DMS 273 treated with DMSO at 0.1 percent for 48 hours (cell line): Measurements from ENCODE around the gene CPA1.

Experiments
- DNase-seq: peaks from one replicate; lab custom pipeline; 2025; lab: John Stamatoyannopoulos, UW

Gene CPA1

DNA sequence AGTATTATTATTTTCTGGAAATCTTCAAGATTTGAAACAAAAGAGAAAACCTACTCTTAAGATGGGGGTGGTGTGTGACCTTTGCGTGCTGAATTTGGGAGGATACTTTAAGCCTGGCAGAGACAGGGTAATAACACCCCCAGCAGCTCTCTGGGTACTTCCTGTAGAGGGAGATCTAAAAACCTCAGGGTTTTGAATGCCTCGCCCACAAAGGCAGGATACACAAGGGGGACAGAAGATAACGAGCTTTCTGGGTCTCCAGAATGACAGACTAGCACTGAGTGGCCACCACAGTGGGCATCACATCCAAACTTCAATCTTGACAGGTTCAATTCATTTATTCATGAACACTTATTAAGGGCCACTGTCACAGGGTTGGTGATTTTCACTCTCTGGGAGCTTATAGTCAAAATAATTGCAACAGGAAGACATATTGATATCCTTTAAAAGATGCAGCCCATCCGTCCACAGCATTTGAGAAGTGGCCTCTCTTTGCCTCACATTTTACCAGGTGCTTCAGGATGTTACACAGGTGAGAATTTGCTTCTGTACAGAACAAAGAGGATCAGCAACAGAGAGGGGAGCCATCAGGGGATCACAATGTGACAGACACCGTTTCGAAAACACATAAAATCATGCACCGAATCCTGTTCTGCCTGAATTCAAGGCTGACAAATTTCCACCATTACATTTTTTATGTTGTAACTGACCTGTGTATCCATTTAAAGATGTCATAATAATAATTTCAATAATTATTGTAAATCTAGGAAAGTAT lies 14.3 kb downstream of the CPA1 start:
- no peak for DNase-seq

DNA sequence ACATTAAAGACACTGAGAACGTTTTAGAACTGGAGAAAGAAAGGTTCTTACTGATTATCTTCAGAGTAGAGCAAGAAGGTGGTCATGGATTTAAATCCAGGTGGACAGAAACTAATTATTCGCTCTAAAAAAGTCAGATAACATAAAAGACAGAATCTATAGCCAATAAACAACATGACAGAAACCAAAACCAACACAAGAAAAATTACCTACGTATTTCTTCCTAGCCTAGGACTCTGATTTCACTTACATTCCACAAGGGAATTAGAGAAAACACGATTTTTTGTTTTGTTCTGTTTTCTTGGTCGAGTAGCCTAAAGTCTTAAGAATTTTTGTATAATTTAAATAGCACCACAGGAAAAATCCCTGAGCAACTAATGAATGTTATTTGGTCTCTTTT lies 15.1 kb downstream of the CPA1 start:
- DNase-seq = no peak

DNA sequence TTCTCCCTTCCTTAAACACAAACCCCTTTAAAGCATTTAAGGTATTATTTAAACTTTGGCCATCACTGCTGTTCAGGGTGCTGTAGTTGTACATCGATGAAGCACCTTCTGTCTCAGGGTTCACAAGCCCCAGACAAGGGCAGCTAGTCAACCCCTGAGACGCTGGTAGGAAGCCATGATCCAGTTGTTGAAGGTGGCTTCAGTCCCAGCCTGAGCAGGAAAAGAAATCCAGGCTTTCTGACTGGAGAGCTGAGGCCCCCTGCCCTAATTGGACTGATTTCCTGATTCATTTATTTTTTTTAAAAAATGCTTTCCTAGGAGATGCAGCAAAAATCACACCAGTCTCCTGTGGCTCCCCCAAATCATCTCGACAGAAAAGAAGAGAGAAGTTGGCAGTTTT lies 15.8 kb downstream of the CPA1 start:
- no peak for DNase-seq

DNA sequence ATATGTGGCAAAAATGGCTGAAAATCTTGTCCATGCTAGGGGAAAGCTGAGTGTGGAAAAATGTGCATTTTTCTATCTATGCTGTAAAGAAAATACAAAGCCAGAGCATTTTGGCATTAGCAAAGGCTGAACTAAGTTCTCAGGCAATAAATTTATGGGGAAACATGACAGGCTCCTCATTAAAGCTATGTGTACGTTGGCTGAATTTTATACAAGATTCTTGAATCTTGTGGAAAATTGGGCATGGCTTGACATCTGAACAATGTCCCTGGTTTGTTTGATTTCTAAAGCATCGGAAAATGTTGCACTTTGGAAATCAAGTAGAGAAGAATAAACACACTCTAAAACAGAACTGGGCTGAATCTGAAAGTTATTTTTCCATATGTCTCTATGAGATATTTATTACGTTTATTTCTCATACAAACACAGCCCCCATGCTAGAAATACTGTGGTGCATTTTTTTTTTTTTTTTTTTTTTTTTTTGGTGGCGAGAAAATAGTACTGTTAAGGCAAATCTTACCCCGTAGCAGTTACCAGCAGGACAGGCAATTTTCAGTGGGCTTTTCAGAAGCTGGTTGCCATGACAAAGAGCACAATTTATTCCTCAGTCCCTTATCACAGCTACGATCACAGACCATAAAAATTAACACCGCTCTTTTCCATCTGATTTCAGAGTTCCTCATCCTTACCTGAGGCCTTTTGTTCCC lies 16.9 kb downstream of the CPA1 start:
- DNase-seq = no peak

DNA sequence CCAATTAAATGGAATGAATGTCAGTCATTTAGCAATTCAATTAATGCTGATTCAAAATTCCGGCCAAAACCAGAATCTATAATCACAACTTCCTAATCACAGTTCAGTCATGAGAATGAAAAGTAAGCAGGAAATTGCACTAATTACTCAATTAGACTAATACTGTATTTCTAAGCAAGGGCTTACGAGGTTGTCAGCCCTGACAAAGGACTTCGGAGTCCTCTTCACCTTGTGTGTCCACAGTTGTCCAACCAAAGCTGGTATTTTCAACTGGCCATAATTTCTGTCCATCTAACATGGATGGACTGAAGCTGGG lies 17.4 kb downstream of the CPA1 start:
- DNase-seq = no peak

DNA sequence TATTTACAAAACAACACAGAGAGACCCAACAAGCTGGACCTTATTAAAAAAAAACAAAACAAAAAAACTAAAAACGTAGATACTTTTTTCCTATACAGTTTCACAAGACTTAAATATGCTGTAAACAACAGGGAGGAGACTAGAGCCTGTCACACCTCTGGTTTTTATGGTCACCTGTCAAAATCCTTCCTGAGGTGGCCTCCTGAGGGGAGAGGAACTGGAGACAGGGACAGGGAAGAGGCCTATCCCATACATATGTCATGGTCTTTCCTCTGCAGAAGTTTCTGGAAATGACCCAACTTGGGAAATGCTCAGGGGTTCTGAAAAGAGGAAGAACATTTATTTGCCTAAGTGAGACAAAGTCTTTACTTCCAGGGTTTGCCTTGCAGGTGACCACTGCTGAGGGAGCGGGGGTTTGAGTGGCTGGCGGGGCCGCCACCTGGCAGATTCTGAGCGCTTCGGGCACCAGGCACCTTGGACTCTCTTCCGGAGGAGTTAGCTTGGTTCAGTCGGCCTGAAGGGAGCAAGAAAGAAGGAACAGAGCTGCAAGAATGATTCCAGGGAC lies 18.3 kb downstream of the CPA1 start:
- DNase-seq = no peak

DNA sequence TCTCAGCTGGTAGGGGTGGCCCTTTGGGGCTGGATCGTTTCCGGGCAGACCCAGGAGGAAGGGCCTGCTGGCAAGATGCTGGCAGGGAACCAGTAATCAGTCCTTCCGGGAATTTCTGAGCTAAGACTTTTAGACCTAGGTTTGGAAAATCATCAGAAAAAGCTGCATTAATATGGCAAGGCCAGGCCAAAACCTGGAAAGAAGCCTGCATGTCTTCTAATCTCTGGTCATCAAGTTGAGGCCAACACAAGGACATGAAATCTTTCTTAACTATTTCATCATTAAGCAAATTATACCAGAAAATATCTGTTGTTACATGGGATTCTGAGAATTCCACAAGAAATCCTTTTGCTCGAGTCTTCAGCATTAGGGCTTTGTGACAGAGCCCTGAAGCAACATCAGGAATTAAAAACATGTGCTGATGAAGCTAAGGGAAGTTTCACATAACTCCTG lies 19.9 kb downstream of the CPA1 start:
- DNase-seq = no peak

DNA sequence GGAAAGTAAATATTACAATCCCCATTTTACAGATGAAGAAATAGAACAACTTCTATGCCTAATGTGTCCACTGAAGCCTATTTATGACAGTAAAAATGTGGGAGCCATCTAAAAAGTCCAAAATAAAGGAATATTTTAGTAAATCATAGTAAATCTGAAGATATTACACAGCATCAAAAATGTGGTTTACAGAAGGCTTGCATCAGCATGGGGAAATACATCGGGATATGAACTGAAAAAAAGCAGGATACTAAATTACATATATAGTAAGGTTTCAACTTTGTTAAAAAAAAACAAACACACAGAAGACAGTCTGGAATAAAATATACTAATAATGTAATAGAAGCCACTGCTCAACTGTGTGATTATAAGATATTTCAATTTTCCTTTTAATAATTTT lies 20.8 kb downstream of the CPA1 start:
- DNase-seq = no peak

DNA sequence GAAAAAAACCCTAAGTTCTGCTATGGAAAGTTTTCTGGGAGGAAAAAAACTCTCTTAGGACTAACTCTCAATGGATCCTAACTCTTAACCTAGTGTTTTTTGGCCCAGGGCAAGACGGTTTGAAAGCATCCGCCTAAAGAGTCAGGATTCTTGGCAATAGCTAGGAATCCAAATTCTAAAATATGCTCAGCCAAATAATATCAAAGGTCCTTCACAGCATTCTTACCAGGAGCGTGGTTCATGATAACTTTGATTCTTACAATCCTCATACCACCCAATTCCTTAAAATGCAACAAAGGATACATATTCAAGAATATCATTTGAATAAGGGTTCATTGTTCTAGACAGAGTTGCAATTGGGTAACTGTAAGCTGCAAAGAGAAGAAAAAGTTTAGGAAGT lies 21.3 kb downstream of the CPA1 start:
- DNase-seq = no peak

DNA sequence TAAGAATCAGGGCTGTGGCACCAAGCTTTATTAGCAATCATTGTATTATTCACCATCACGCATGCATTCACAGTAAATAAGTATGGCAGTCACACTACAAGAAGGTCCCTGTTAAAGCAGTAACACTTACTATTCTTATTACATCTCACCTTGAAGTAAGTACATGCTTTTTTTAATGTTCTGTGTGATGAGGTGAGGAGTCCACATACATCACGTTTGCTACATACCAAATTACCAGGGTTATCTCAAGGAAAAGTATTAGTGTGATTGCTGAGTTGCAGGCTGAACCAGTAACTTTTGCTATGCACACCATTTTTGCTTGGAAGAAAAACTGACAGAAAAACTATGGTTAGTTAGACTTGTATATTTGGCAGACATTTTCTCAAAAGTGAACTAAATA lies 24.7 kb downstream of the CPA1 start:
- DNase-seq = no peak

DNA sequence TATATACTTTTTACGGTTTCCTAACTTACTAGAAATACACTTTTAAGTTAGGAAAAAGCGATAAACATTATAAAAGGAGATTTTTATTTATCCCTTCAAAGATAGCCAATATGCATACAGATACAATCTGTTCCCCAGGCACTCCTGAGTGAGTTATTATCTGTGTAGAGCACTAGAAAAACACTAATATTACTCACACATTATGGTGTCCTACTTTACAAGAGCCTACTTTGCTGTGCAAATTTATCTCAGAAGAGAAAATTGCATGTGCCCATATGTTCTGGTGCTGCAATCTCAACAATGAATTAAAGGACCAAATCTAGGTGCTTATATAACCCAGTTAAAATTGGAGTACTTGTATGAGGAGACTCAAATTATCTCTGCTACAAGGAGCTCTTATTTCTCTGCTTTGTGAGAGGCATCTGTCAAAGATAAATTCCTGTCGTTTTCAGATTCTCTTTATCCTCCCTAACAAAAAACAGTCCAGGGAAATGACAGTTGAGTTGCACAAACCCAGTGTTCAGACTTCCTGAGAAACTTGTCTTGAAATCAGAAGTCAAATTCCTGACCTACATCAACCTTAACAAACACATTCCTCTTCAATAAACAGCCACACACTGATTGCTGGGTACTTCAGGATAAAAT lies 28.9 kb downstream of the CPA1 start:
- peak; percentile 71 for DNase-seq

DNA sequence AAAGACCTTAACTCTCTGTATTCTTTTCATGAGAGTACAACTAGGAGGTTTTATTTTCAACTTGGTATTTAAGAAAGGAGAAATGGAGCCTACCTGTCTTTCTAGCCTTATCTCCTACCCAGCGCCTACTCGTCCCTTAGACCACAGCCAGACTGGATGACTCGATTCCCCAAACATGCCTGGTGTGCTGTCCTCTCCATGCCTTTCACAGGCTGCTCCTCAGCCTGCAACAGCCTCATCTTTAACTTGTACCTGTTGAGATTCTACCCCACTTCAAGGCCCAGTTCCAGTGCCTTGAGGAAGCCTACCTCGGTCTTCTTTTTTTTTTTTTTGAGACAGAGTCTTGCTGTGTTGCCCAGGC lies 29.4 kb downstream of the CPA1 start:
- DNase-seq = no peak

DNA sequence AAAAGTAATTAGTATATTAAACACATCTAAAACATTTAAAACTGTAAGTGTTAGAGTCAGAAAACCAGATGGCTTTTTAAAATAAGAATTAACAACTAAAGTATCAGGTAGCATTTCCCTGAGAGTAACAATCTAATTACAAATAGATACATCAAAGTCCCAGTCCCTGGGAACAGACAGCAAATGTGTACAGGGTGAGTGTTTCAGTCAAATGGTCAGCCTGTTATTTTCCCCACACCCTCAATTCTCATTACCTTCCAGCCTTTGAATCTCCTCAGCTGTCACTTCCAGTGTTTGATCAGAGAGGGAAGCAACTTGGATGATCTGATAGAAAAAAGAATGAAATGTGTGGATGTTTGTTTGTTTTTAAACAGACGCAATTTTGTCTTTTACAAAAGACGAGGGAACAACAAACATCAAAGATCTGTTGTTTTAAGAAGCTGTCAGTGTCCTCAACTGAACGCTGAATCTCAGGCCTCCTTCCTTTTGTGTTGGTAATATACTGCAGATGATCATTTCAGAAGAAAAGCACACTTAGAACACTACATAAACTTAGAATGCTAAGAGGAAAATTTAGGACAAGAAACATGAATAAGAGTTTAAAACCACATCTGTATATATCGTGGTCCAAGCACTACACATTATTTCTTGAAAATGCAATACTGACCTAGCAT lies 30.7 kb downstream of the CPA1 start:
- no peak for DNase-seq

DNA sequence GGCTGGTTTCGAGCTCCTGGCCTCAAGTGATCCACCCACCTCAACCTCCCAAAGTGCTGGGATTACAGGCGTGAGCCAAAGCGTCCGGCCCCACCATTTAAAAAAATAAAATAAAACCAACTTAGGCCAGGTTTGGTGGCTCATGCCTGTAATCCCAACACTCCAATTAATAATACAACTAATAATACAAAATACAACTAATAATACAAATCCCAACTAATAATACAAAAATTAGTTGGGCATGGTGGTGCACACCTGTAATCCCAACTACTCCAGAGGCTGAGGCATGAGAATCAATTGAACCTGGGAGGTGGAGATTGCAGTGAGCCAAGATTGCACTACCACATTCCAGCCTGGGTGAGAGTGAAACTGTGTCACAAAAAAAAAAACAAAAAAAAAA lies 32.9 kb downstream of the CPA1 start:
- no peak for DNase-seq

DNA sequence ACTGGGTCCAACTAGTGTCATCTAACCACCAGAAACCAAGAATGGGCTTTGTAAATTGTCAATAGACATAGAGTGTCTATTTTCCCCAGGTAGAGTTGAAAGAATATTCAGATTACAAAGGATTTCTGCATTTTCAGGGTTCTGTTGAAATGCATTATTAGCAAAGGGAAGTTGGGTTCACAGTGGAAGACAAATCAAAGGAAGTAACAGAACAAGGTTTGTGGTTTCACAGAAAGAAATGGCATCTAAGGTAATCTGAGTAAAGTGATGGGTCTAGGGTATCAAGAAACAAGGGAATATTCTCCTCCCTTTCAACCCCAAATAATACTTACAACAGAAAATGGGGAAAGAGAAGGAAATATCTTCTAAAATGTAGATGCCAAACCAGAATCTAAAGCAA lies 34.7 kb downstream of the CPA1 start:
- DNase-seq = no peak

DNA sequence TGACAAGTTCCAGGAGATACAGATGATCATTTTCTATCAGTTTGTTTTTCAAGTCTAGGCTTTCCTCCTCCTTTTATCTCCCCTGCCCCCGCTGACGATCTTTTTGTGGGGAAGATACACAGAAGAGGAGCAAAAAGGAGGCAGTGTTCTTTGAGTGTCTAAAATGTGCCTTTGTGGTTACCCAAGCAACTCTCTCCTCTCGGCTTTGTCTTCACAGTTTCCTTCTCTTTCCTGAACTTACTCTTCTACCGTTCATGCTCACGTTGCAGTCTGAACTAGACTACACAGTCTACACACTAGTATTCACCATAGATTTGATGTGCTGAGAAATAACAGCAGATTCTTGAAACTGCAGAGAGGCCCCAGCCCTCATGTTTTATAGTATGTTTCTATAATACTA lies 36.9 kb downstream of the CPA1 start:
- DNase-seq = no peak

DNA sequence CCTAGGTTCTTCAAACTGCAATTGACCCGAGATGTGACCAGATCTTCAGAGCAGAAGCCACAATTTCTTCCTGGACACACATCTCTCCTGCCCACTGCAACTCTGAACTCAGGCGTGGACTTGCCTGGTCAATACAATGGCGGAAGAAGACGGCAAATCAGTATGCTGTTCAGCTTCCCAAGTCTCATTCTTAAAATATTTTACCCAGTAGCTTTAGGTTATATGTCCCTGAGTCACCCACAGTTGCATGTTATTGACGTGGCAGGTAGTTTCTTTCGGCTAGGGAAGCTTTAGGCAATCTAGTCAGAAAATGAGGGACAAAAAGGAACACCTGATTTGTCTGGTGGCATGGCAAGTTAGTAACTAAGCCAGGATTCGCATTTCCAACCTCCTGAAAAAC lies 38.0 kb downstream of the CPA1 start:
- DNase-seq = no peak

DNA sequence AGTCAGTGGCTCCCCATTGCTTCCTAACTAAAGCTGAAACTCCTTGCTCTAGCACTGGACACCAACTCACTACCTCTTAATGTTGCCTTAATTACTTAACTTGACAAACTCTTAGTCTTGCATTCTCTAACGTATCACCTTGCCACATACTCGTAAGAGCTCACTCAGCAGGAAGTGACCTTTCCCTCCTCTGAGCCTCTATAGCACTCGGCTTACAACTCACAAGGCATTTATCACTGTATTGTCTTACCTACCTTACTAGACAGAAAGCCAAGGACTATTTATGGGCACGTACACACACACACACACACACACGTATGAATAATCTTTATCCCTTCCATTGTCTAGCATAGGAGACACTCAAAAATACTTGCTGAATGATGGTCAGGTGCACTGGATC lies 39.4 kb downstream of the CPA1 start:
- DNase-seq = no peak

DNA sequence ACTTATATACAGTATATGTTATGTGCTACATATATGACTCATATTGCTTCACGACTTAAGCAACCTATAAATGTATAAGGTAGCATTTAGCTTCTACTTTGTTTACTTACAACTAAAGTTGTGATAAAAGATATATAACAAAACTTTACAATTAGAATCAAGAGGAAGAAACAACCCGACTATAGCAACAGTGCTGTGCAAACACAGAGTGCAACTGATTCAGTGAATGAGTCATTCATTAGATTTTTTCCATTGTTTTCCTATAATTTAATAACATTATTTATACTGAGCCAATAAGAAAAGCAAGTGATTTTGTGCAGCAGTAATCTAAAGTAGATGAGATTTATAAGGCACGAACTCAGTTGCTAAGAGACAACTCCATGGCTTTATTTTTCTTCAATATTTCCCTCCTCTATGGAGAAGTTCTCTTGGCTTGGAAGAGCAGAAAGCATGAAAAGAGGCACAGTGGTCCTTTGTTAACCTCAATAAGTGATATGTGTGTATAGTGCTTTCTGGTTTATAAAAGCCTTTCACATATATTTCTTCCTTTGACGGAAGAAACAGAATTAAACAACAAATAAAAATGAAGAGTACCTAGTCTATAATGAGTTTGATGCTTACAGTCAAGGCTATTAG lies 40.8 kb downstream of the CPA1 start:
- DNase-seq = no peak

DNA sequence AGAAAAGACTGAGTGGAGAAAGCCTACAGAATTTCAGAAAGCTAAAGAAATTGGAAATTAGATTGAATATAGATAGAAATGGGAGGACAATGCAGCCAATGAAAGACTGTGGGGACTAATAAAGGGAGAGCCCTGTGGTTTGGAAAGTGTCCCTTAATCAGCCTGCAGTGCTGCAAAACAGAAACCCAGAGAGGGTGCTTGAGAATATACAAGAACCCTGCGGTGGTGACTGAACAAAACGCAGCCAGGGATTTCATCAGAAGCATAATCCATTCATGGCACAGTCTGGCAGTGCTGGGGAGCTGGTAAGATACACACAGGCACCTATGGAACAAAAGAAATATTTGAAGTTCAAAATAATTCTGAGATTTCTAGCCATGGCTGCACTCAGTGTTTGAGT lies 41.4 kb downstream of the CPA1 start:
- DNase-seq = no peak

DNA sequence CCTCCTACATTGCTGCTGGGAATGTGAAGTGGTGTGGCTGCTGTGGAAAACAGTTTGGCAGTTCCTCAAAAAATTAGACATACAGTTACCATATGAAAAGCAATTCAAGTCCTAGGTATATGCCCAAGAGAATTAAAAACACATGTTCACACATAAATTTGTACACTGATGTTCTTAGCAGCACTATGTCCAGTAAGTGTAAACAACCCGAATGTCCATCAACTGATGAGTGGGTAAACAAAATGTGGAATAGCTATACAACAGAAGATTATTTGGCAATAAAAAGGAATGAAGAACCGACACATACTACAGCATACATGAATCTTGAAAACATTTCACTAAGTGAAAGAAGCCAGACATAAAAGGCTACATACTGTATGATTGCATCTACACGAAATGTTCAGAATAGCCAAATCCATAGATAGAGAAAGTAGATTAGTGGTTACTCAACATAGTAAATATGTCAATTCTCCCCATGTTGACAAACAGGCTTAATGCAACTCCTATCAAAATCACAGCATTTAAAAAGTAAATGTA lies 43.3 kb downstream of the CPA1 start:
- DNase-seq = no peak

DNA sequence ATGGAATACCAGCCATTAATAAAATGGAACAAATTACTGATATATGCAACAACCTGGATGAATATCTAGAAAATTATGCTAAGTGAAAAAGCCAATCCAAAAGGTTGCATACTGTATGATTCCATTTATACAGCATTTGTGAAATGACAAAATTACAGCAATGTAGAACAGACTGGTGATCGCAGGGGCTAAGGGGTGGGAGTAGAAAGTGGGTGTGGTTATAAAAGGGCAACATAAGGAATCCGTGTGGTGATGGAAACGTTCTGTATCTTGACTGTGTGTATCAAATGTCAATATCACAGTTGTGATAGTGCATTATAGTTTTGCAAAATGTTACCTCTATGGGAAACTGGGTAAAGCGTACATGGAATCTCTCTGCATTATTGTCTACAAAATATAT lies 45.5 kb downstream of the CPA1 start:
- DNase-seq = peak; percentile 64
